Panc1 (cell line): ENCODE data around the gene SAMD4A. TPM values are rescaled to one million over a fixed set of nuclear protein-coding genes. Genes with fewer than 3 reads are reported as not detected.

Source experiments
- ATAC-seq: fragments of 200-7000 bp; cut with Tn5 transposase; 2 replicates; pipeline ENCODE4 v1.9.1; 2020; ENCODE audit warnings: mild to moderate bottlenecking, moderate library complexity
- BruUV-seq: library from RNA; stranded (reverse); fragments of 400-500 nt; replicated peaks from 2 replicates; lab custom pipeline; 2021; lab: Mats Ljungman, UMichigan
- CTCF ChIA-PET: fragments of 300-600 bp; sonication (Branson Sonifier 250); formaldehyde crosslinking; loops from one replicate; lab custom pipeline; 2022; ENCODE audit warnings: antibody characterized with exemption; lab: Charles Lee
- POLR2A ChIA-PET: fragments of 300-600 bp; sonication (Branson Sonifier 250); formaldehyde crosslinking; loops from one replicate; lab custom pipeline; 2022; ENCODE audit warnings: antibody characterized with exemption; lab: Charles Lee
- DNase-seq: peaks from one replicate; pipeline ENCODE4 v3.0.0-alpha.2; 2010; ENCODE audit warnings: low read depth, low spot score
- H3K27ac ChIP-seq: 2 replicates; pipeline ENCODE4 v1.5.1; 2011; ENCODE audit warnings: mild to moderate bottlenecking, low read length, inconsistent platforms
- H3K27me3 ChIP-seq: fragments of 200-500 bp; sonication (Bioruptor generic); 2 replicates; pipeline ENCODE4 v1.6.0; 2014; ENCODE audit warnings: low read length, inconsistent platforms; ENCODE audit not compliant: control insufficient read depth, insufficient read depth
- H3K36me3 ChIP-seq: fragments of 200-500 bp; sonication (Bioruptor generic); 2 replicates; pipeline ENCODE4 v1.5.1; 2014; ENCODE audit warnings: inconsistent platforms, mild to moderate bottlenecking, low read length, moderate library complexity; ENCODE audit not compliant: control insufficient read depth, insufficient read depth
- H3K4me1 ChIP-seq: 2 replicates; pipeline ENCODE4 v1.5.1; 2011; ENCODE audit warnings: inconsistent platforms, mild to moderate bottlenecking, low read length, moderate library complexity; ENCODE audit not compliant: control insufficient read depth, insufficient read depth
- H3K4me3 ChIP-seq, 2 experiments: 2 replicates each; pipeline ENCODE4 v1.5.1; 2011 to 2012; ENCODE audit warnings: low read depth in 2 of 2, low read length in 2 of 2, mild to moderate bottlenecking in 2 of 2, inconsistent platforms in 1 of 2, moderate library complexity in 1 of 2
- H3K9me3 ChIP-seq: fragments of 200-500 bp; sonication (Bioruptor generic); 2 replicates; pipeline ENCODE4 v1.5.1; 2014; ENCODE audit warnings: low read depth, mild to moderate bottlenecking, inconsistent platforms, low read length, moderate library complexity; ENCODE audit not compliant: control insufficient read depth, insufficient read depth
- CTCF ChIP-seq: fragments of 450-650 bp; IDR thresholded peaks from 2 replicates; pipeline ENCODE4 v1.5.1; 2017; ENCODE audit warnings: mild to moderate bottlenecking
- POLR2AphosphoS5 ChIP-seq: IDR thresholded peaks from 2 replicates; pipeline ENCODE4 v1.6.1; 2012; ENCODE audit warnings: mild to moderate bottlenecking, low read depth, low read length, moderate library complexity
- REST ChIP-seq, 2 experiments: IDR thresholded peaks; 2 replicates each; pipeline ENCODE4 v1.6.1; 2011 to 2012; ENCODE audit warnings: low read depth in 2 of 2, control low read depth in 1 of 2, low read length in 1 of 2, mild to moderate bottlenecking in 1 of 2, moderate library complexity in 1 of 2; ENCODE audit not compliant: insufficient read depth in 1 of 2
- SIN3A ChIP-seq: IDR thresholded peaks from 2 replicates; pipeline ENCODE4 v1.6.1; 2012; ENCODE audit warnings: low read depth, mild to moderate bottlenecking, low read length, moderate library complexity, borderline replicate concordance; ENCODE audit not compliant: insufficient read depth
- TCF7L2 ChIP-seq: IDR thresholded peaks from 2 replicates; pipeline ENCODE4 v1.6.1; 2011; ENCODE audit warnings: mild to moderate bottlenecking, low read depth, low read length, inconsistent platforms
- in situ Hi-C: cut with HindIII; loops from 2 replicates; pipeline ENCODE4 v1.10.0; 2016; ENCODE audit warnings: low sequenced_read_pairs, low pct_unique_long_range_greater_than_20kb
- intact Hi-C: fragments of 100-400 bp; cut with micrococcal nuclease; formaldehyde crosslinking; loops from one replicate; pipeline ENCODE4 v1.10.0; 2022; ENCODE audit not compliant: unreplicated experiment
- total RNA-seq: library from RNA; stranded (reverse); gene quantifications from one replicate; pipeline ENCODE4 v1.2.1, GENCODE V29; 2021; ENCODE audit not compliant: unreplicated experiment

The SAMD4A gene
- total RNA-seq, 1 experiment from 2014 or later = 15.2 TPM

GRCh38 chr14:54698966-54699530 is 132.1 kb downstream of the SAMD4A start:
- no peaks in the 10 kb centered on the region for H3K36me3 ChIP-seq
- no TSS peak for BruUV-seq
- no peaks in the 10 kb centered on the region for H3K9me3 ChIP-seq
- no peak overlapping the region for H3K4me3 ChIP-seq
- no peaks in the 10 kb centered on the region for H3K27me3 ChIP-seq
- ATAC-seq (no peak), DNase-seq (no peak)
- TF ChIP-seq SIN3A (no peak), POLR2AphosphoS5 (no peak), TCF7L2 (no peak), REST (IDR thresholded peaks at IDR 0.05; ENCODE audit: insufficient read depth in 1 of 2, low read depth in 2 of 2, low read length in 1 of 2) (no peak), CTCF (no peak)
- in situ Hi-C loops (no loop called here), intact Hi-C loops (no loop called here)
- H3K27ac ChIP-seq = no peak overlapping the region
- H3K4me1 ChIP-seq = peaks cover 3% of the 10 kb centered on the region; the same call in 1 of the 2 replicates
- CTCF ChIA-PET = interaction anchor here (1.2 kb wide), 1 partner anchor 135 kb away, joined by 4 read pairs; no protein-coding TSS in a partner anchor
- POLR2A ChIA-PET = no interaction called here

GRCh38 chr14:54699735-54700134 is 132.8 kb downstream of the SAMD4A start:
- TF ChIP-seq POLR2AphosphoS5 = no peak
- TF ChIP-seq SIN3A = no peak
- TF ChIP-seq REST (IDR thresholded peaks at IDR 0.05; ENCODE audit: insufficient read depth in 1 of 2, low read depth in 2 of 2, low read length in 1 of 2) = no peak
- TF ChIP-seq TCF7L2 = no peak
- TF ChIP-seq CTCF = no peak
- no peak for ATAC-seq
- no peaks in the 10 kb centered on the region for H3K27me3 ChIP-seq
- H3K4me1 ChIP-seq = peaks cover 3% of the 10 kb centered on the region; the same call in 1 of the 2 replicates
- POLR2A ChIA-PET = no interaction called here
- H3K4me3 ChIP-seq = no peak overlapping the region
- BruUV-seq = no TSS peak
- H3K9me3 ChIP-seq = no peaks in the 10 kb centered on the region
- CTCF ChIA-PET = interaction anchor here (1.2 kb wide), 1 partner anchor 136 kb away, joined by 4 read pairs; no protein-coding TSS in a partner anchor
- DNase-seq = no peak
- no peak overlapping the region for H3K27ac ChIP-seq
- no peaks in the 10 kb centered on the region for H3K36me3 ChIP-seq
- intact Hi-C loops (no loop called here), in situ Hi-C loops (no loop called here)
